BJ (cell line): ENCODE results near the gene VTI1A. TPM values are rescaled to one million over a fixed set of nuclear protein-coding genes. Genes with fewer than 3 reads are reported as not detected.

Experiments
- CTCF ChIA-PET: fragments of 350-600 bp; formaldehyde crosslinking; extraction: SDS; loops from one replicate; lab custom pipeline; 2021; ENCODE audit warnings: antibody characterized with exemption, inconsistent platforms; lab: Yijun Ruan, JAX
- POLR2A ChIA-PET: fragments of 300-600 bp; sonication (Branson Sonifier 250); formaldehyde crosslinking; extraction: SDS; loops from one replicate; lab custom pipeline; 2021; ENCODE audit warnings: antibody characterized with exemption; lab: Charles Lee
- DNase-seq: peaks from one replicate; pipeline ENCODE4 v3.0.0-alpha.2; 2011; ENCODE audit warnings: low read depth
- H3K27me3 ChIP-seq: 2 replicates; pipeline ENCODE4 v1.6.0; 2011; ENCODE audit warnings: low read length; ENCODE audit not compliant: control insufficient read depth, insufficient read depth
- H3K36me3 ChIP-seq: 2 replicates; pipeline ENCODE4 v1.5.1; 2011; ENCODE audit warnings: low read length; ENCODE audit not compliant: control insufficient read depth, insufficient read depth
- H3K4me3 ChIP-seq: 2 replicates; pipeline ENCODE4 v1.5.1; 2011; ENCODE audit warnings: low read depth, mild to moderate bottlenecking, control low read depth, low read length
- polyA plus RNA-seq: library from polyadenylated mRNA; depleted of rRNA; stranded (reverse); fragments of >200 nt; gene quantifications from 2 replicates; pipeline ENCODE4 v1.2.3, GENCODE V29; 2011
- TF ChIP-seq, protein P1 (sequence below): IDR thresholded peaks from 2 replicates; pipeline ENCODE4 v1.5.1; 2011; ENCODE audit warnings: low read depth, mild to moderate bottlenecking, control low read depth, inconsistent platforms, low read length, moderate library complexity; ENCODE audit not compliant: insufficient read depth

The VTI1A gene
- polyA plus RNA-seq, 1 experiment, result 13.4 TPM

DNA sequence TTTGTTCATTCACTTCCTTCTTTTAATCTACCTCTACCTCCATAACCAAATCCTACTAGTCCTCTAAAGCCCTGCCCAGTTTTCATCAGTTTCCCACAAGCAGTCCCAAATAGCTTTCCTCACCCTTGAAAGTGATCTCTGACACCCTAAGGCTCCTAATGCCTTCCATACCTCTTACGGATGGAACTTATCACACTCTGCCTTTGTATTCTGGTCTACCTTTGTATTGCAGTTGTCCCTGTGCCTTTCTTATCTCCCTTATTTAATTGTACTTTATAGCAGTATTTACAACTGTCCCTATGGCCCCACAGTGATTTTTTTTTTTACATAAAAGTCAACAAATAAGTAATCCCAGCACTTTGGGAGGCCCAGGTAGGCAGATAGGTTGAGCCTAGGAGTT, 39.3 kb upstream of the VTI1A start:
- POLR2A ChIA-PET, result no interaction called here
- Histone ChIP-seq H3K27me3 (no peaks in the 10 kb centered on the region), H3K4me3 (no peak overlapping the region), H3K36me3 (no peaks in the 10 kb centered on the region)
- CTCF ChIA-PET, result no interaction called here
- no peak for DNase-seq
- TF ChIP-seq, protein P1, sequence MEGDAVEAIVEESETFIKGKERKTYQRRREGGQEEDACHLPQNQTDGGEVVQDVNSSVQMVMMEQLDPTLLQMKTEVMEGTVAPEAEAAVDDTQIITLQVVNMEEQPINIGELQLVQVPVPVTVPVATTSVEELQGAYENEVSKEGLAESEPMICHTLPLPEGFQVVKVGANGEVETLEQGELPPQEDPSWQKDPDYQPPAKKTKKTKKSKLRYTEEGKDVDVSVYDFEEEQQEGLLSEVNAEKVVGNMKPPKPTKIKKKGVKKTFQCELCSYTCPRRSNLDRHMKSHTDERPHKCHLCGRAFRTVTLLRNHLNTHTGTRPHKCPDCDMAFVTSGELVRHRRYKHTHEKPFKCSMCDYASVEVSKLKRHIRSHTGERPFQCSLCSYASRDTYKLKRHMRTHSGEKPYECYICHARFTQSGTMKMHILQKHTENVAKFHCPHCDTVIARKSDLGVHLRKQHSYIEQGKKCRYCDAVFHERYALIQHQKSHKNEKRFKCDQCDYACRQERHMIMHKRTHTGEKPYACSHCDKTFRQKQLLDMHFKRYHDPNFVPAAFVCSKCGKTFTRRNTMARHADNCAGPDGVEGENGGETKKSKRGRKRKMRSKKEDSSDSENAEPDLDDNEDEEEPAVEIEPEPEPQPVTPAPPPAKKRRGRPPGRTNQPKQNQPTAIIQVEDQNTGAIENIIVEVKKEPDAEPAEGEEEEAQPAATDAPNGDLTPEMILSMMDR, result no peak

DNA sequence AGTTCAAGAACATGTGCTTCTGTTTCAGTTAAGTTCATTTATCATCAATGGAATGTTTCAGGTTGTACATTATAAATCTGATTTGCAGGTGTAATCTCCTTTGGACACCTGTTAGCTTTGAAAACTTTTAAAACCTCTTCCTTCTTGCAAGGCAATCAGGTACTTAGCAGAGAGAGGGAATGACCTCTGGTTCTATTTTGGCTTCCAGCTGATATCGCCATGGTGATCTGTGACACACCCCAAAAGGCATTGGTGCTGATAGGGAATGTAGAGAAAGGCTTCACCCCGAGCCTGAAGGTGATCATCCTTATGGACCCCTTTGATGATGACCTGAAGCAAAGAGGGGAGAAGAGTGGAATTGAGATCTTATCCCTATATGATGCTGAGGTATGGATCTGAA, 37.7 kb upstream of the VTI1A start:
- no peaks in the 10 kb centered on the region for H3K36me3 ChIP-seq
- ChIA-PET CTCF (interaction anchor here (1.2 kb wide), 1 partner anchor 14 kb away, joined by 5 read pairs; no protein-coding TSS in a partner anchor), POLR2A (no interaction called here)
- H3K4me3 ChIP-seq, result no peak overlapping the region
- DNase-seq, result no peak
- no peaks in the 10 kb centered on the region for H3K27me3 ChIP-seq
- TF ChIP-seq, protein P1, result no peak

DNA sequence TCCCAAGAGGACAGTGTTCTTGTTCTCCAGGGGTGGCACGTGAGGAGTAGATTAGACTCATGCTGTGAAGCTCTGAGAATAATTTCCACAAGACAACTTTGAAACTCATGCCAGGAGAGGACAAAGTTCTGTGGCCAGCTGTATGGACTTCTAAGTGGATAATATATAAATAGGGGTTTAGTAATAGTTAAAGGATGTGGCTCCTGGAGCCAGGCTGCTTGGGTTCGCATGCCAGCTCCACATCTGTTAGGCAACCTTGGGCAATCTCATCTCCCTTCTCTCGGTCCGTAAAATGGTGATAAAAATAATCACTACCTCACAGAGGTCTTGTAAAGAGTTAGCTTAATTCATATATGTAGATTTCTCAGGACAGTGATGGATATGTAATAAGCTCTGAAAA, 37.3 kb upstream of the VTI1A start:
- TF ChIP-seq, protein P1, result no peak
- Histone ChIP-seq H3K4me3 (no peak overlapping the region), H3K27me3 (no peaks in the 10 kb centered on the region), H3K36me3 (no peaks in the 10 kb centered on the region)
- ChIA-PET POLR2A (no interaction called here), CTCF (interaction anchor here (1.2 kb wide), 1 partner anchor 14 kb away, joined by 5 read pairs; no protein-coding TSS in a partner anchor)
- DNase-seq, result no peak

DNA sequence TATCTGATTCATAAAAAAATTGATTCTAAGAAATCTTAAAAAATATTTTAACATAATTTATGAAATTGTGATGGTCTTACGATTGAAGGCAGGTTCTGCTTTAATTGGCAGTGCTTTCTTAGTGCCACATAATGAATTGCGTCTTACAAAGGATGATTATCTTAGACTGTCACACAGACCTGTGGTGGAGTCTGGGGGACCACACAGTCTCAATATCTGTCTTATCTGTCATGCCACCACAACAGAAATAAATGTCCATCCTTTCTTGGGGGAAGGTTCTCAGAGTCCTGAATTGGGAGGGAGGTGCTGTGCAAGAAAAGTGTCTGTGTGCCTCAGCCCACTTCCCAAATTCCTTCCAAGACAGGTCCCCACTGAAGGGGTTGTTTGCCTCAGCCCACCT, 34.3 kb upstream of the VTI1A start:
- H3K27me3 ChIP-seq, result no peaks in the 10 kb centered on the region
- TF ChIP-seq, protein P1, result no peak
- ChIA-PET CTCF (no interaction called here), POLR2A (no interaction called here)
- H3K36me3 ChIP-seq, result no peaks in the 10 kb centered on the region
- no peak for DNase-seq
- H3K4me3 ChIP-seq, result no peak overlapping the region

DNA sequence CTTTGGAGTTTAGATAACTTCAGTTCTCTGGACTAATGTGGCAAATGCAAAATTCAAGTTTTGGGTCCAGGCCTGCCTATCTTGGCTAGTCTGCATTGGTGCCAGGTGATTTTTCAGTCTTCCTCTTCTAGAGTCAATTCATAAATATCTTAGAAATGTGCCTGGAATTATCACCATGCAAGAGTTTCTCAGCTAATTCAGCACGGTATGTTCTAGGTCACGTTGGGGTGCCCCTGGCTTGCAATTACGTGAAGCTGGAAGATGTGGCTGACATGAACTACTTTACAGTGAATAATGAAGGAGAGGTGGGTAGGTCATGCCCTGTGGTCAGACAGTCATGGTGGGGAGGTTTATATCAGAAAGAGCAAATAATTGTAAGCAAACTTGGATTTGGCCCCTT, 25.3 kb upstream of the VTI1A start:
- TF ChIP-seq, protein P1, result no peak
- POLR2A ChIA-PET, result no interaction called here
- H3K4me3 ChIP-seq, result no peak overlapping the region
- DNase-seq, result no peak
- no peaks in the 10 kb centered on the region for H3K36me3 ChIP-seq
- CTCF ChIA-PET, result interaction anchor here (1.4 kb wide), 1 partner anchor 25 kb away, joined by 3 read pairs; no protein-coding TSS in a partner anchor
- H3K27me3 ChIP-seq, result no peaks in the 10 kb centered on the region
